ENCODE measurements around the gene PCGF1. TPM values are rescaled to one million over a fixed set of nuclear protein-coding genes. Genes with fewer than 3 reads are reported as not detected.
A peak's percentile ranks its signal among the peaks of the same experiment; 100 is the strongest.

Gene PCGF1
- total RNA-seq, 1 experiment from 2014 or later, result 29.4 TPM

GRCh38 chr2:74515981-74516633 is 8.6 kb upstream of the PCGF1 start:
- DNase-seq (ENCODE audit: low read depth), result no peak

- DNase-seq (ENCODE audit: low read depth), result no peak
Observed at GRCh38 chr2:74515271-74515980, 7.9 kb upstream of the PCGF1 start.

GRCh38 chr2:74514368-74515270 is 7.1 kb upstream of the PCGF1 start, which contains the start of gene TLX2:
TLX2 (plus strand) TSS chr2:74514450; CDS start chr2:74514807, 357 bp downstream.
- peak; percentile 16 for DNase-seq (ENCODE audit: low read depth)

- no peak for DNase-seq (ENCODE audit: low read depth)
Observed at GRCh38 chr2:74513605-74514367, 6.3 kb upstream of the PCGF1 start.

DNA sequence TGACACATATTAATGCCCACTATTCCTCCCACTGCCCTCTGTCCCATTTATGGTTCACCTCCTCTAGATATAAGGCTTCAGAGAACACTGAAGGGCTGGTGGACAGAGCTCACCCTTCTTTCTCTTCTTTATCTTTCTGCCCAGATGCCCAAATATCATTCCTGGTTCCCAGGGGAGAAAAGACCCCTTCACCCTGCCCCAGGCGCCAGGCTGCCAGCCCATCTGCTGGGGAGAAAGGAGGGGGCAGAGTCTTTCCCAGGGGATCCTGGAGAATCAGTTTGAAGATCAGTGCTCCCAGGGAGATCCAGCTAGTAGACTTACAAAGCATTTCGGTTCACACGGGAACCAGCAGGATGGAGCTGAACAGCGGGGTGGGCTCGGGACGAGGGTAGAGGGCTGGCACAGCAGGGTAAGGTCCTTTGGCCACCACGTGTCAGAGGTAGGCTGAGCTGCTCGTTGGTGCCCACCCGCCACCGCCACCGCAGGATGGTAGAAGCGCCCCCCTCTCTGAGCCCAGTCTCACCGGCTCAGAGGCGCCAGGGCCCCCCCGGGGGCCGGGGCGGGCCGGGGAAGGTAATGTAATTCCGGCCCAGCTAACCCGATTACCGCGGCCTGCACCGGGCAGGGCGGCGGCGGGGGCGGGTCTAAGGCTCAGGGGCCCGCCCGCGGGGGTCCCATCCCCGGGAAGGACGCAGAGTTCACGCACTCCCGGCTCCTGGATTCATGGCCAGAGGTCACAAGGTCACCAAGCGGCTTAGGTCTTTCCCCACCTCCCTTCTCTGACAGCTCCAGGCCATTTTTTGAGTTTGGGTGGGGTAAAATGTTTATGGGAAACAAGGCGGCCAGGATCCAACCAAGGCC is 5.5 kb upstream of the PCGF1 start:
- DNase-seq (ENCODE audit: low read depth), result no peak

DNA sequence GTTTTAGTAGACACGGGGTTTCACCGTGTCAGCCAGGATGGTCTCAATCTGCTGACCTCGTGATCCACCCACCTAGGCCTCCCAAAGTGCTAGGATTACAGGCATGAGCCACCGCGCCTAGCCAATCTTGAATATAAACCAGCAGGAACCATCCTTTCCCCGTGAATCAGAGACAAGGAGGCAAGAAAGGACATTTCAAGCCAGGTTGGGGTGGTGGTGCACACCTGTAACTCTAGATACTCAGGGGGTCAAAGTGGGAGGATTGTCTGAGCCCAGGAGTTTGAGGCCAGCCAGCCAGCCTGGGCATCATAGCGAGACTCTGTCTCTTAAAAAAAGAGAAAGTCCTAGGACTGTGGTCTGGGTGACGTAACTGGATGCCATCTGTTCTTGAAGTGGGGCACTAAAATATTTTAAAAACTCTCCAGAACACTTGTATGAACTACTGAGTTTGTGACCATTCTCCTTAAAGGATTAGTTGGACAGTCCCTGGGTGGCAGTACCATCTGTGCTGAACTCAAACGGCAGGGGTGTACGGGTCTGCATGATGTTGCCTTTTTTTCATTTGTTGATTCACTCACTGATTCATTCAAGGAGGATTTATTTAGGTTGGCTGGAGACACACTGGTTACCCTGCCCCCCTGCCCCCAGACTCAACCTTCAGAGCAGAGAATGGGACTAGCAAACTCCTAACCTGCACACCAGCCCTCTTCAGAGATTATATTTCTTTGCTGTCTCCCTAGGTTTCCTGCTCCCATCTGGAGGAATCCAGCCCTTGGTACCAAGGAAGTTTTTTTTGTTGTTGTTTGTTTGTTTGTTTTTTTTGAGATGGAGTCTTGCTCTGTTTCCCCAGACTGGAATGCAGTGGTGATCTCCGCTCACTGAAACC is 3.9 kb upstream of the PCGF1 start:
- peak; percentile 70 for DNase-seq (ENCODE audit: low read depth)

- DNase-seq (ENCODE audit: low read depth), result no peak
Observed at GRCh38 chr2:74510272-74510671, 2.8 kb upstream of the PCGF1 start.

GRCh38 chr2:74507926-74508520 is 528 bp upstream of the PCGF1 start:
- DNase-seq (ENCODE audit: low read depth), result no peak

- no peak for DNase-seq (ENCODE audit: low read depth)
Observed at GRCh38 chr2:74505448-74506246, 1.8 kb downstream of the PCGF1 start.

DNA sequence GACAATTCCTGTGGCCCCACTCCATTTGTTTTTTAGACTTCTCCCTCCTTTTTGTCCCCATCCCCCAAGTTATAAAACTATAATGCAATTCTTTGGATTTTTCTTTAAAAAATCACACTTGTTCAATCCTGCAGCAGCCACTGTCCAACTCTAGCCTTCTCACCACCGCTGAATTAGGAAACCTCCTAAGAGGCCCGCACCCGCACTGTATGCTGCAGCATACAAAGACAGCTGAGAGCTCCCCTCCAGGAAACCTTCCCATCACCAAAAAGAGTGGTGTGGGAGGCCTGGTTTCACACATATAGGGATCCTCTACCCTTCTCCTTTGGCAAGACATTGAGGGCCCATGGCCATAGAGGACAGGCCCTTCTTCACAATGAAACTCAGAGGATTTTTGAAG is 2.9 kb downstream of the PCGF1 start:
- no peak for DNase-seq (ENCODE audit: low read depth)

DNA sequence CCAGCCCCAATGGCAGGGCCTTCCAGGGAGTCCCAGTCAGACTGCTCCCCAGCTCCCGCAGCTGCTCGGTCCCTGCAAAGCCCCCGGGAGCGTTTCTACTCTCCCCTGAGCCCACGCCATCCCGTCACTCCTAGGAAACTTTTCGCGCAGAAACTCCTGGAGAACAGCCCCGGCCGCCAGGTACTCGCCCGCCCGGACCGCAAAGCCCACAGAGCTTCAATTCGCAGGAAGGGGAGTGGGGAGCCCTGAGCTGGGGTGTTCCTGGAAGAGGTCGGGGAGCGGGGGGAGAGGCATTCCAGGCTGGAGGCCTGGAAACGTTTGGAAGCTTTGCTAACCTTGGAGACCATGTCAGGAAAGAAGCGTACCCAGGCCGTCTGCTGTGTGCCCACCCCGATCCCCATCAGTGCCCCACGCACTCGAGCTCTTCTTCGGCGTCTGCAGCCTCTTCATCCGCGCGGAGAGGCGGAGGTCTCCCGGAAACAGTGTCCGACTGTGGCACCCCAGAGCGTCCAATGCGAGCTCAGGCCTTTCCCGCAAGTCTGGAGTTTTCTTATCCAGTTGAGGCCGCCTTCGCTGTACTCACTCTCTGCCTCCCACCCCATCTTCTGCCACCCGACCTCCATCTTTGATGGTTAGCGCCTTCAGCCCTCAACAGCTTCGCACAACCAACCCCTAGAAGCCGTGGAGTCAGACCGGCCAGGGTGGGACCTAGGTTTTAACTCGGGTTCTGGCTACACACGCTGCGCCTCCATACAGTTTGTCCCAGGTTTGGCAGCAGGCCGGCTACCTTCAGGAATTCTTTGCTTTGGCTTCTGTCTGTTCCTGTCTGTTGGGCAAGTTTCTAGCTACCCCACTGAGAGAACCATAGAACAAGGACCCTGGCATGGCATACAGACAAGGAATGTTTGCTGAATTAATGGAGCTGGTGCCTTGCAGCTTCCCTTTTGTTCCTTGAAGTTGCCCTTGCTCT is 3.7 kb downstream of the PCGF1 start:
- DNase-seq (ENCODE audit: low read depth), result no peak

- peak; percentile 83 for DNase-seq (ENCODE audit: low read depth)
Observed at GRCh38 chr2:74502720-74503505, 4.6 kb downstream of the PCGF1 start.

DNA sequence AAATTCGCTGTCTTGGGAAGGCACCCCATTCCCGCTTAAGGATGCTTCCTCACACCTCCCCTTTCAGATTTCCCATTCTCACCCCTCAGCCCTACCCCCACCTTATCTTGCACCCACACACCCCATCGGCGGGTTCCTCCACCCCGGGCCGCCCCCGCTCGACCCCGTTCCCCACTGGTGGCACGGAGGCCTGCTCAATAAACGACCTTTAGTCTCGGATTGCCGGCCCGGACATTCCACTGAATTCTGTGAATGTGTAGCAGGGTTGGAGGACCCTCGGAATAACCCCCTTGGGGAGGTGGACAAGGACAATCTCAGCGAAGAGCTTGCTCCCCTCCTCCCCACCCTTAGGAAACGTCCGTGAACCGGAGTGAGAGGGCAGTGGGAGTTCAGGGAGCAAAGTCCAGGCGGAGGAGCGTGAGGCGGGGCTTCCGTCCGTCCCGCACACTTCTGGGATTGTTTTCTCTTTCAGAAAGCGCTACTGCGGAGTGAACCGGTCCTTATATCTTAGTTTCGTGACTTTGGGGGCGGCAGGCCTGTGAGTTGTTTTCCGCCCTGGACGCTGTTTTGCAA is 5.3 kb downstream of the PCGF1 start:
- DNase-seq (ENCODE audit: low read depth), result no peak

GRCh38 chr2:74501335-74502071 is 6.0 kb downstream of the PCGF1 start:
- no peak for DNase-seq (ENCODE audit: low read depth)

GRCh38 chr2:74500578-74500946 is 6.9 kb downstream of the PCGF1 start:
- no peak for DNase-seq (ENCODE audit: low read depth)

Measured in LHCN-M2 (cell line).